Brain microvascular endothelial cell (primary cell): ENCODE results near the gene CCDC88C.

Source experiments
- DNase-seq: peaks from one replicate; pipeline ENCODE4 v3.0.0-alpha.2; 2020
- H3K27ac ChIP-seq: fragments of 250-450 bp; sonication (Bioruptor Pico); 2 replicates; pipeline ENCODE4 v1.5.1; 2020; ENCODE audit warnings: mild to moderate bottlenecking, moderate library complexity
- H3K27me3 ChIP-seq: fragments of 250-450 bp; sonication (Bioruptor Pico); replicated peaks from 2 replicates; pipeline ENCODE4 v1.5.1; 2020; ENCODE audit warnings: mild to moderate bottlenecking
- H3K36me3 ChIP-seq: fragments of 250-450 bp; sonication (Bioruptor Pico); replicated peaks from 2 replicates; pipeline ENCODE4 v1.5.1; 2020; ENCODE audit warnings: mild to moderate bottlenecking
- H3K4me3 ChIP-seq: 2 replicates; pipeline ENCODE4 v1.5.1; 2011; ENCODE audit warnings: low read depth, mild to moderate bottlenecking, control low read depth, low read length, moderate library complexity
- CTCF ChIP-seq: IDR thresholded peaks from 2 replicates; pipeline ENCODE4 v1.5.1; 2011; ENCODE audit warnings: low read depth, mild to moderate bottlenecking, moderate library complexity, low read length, control low read depth, inconsistent platforms; ENCODE audit errors: missing control alignments
- in situ Hi-C: cut with HindIII; loops from 2 replicates; pipeline ENCODE4 v1.10.0; 2017; ENCODE audit warnings: low sequenced_read_pairs, low pct_ligation_motif_present

CCDC88C gene

GRCh38 chr14:91396959-91397815, 20.4 kb downstream of the CCDC88C start:
- no peak overlapping the region for H3K4me3 ChIP-seq
- no peaks in the 10 kb centered on the region for H3K27me3 ChIP-seq
- TF ChIP-seq CTCF, result no peak
- H3K27ac ChIP-seq, result no peak overlapping the region
- no peaks in the 10 kb centered on the region for H3K36me3 ChIP-seq
- no peak for DNase-seq
- in situ Hi-C loops, result no loop called here

GRCh38 chr14:91396013-91396660, 21.5 kb downstream of the CCDC88C start:
- Histone ChIP-seq H3K27me3 (no peaks in the 10 kb centered on the region), H3K27ac (no peak overlapping the region), H3K4me3 (no peak overlapping the region), H3K36me3 (no peaks in the 10 kb centered on the region)
- TF ChIP-seq CTCF, result no peak
- in situ Hi-C loops, result no loop called here
- DNase-seq, result no peak

- Histone ChIP-seq H3K27me3 (no peaks in the 10 kb centered on the region), H3K4me3 (no peak overlapping the region), H3K27ac (no peak overlapping the region), H3K36me3 (no peaks in the 10 kb centered on the region)
- no peak for DNase-seq
- TF ChIP-seq CTCF, result no peak
- in situ Hi-C loops, result no loop called here
Measured at GRCh38 chr14:91395466-91395865, 22.2 kb downstream of the CCDC88C start.

GRCh38 chr14:91394105-91395081, 23.2 kb downstream of the CCDC88C start:
- in situ Hi-C loops, result no loop called here
- Histone ChIP-seq H3K27ac (no peak overlapping the region), H3K27me3 (no peaks in the 10 kb centered on the region), H3K36me3 (no peaks in the 10 kb centered on the region), H3K4me3 (no peak overlapping the region)
- no peak for TF ChIP-seq CTCF
- DNase-seq, result no peak

GRCh38 chr14:91392623-91393303, 24.9 kb downstream of the CCDC88C start:
- Histone ChIP-seq H3K27ac (no peak overlapping the region), H3K4me3 (no peak overlapping the region), H3K27me3 (no peaks in the 10 kb centered on the region), H3K36me3 (no peaks in the 10 kb centered on the region)
- TF ChIP-seq CTCF, result no peak
- DNase-seq, result no peak
- in situ Hi-C loops, result no loop called here
